Retinal pigment epithelial cell (primary cell): Measurements from ENCODE around the gene AGTRAP.

Experiments used
- DNase-seq: peaks from one replicate; pipeline ENCODE4 v3.0.0-alpha.2; 2010; ENCODE audit warnings: low read depth
- H3K4me3 ChIP-seq: 2 replicates; pipeline ENCODE4 v1.5.1; 2011; ENCODE audit warnings: mild to moderate bottlenecking, low read length, control low read depth, moderate library complexity
- CTCF ChIP-seq: conservative IDR thresholded peaks from 2 replicates; pipeline ENCODE4 v1.5.1; 2011; ENCODE audit warnings: low read depth, low read length, control low read depth, inconsistent platforms

The AGTRAP gene

GRCh38 chr1:11784256-11784992 is 48.5 kb downstream of the AGTRAP start:
- no peak overlapping the region for H3K4me3 ChIP-seq
- TF ChIP-seq CTCF = no peak
- no peak for DNase-seq

DNA sequence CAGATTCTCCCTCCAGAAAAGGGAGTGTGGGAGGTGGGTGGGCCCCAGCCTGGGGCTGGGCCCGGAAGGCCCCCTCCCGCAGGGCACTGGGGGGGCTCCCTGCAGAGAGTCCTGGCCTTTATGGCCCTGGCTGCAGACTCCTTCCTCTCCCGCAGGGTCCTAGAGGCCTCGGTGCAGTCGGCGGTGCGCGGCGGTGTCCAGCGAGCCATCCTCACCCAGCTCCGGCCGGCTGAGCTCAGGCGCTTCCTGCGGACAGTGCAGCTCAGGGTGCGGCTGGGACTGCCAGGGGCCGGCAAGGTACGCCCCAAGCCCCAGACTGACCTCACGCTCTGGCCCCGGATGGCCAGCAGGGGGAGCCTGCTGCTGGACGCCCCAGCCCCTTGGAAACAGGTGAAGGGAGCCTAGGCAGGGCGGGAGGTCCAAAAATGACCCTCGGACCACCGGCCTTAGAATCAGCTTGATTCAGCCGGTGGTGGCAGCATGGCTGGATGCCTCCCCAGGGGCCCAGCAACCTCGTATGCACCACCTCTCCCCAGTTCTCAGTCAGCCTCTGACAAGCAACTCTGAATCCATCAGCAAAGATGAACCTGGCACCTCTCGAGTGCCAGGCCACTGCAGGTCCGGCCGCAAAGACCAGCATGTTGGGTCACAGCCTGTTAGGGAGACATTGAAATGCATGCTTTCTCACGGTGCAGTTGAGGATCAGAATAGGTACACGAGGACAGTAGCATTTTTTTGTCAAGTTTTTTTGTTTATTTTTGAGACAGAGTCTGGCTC is 49.2 kb downstream of the AGTRAP start:
- H3K4me3 ChIP-seq = peak overlapping the region; percentile 23
- TF ChIP-seq CTCF = peak; percentile 95
- no peak for DNase-seq

- no peak for TF ChIP-seq CTCF
- DNase-seq = no peak
Observed at GRCh38 chr1:11786168-11786567, 50.2 kb downstream of the AGTRAP start.

GRCh38 chr1:11787251-11787803 is 51.4 kb downstream of the AGTRAP start:
- H3K4me3 ChIP-seq = peak overlapping the region; percentile 27
- DNase-seq = no peak
- no peak for TF ChIP-seq CTCF

More at GRCh38 chr1:11786168-11786567, 50.2 kb downstream of the AGTRAP start:
- no peak overlapping the region for H3K4me3 ChIP-seq

DNA sequence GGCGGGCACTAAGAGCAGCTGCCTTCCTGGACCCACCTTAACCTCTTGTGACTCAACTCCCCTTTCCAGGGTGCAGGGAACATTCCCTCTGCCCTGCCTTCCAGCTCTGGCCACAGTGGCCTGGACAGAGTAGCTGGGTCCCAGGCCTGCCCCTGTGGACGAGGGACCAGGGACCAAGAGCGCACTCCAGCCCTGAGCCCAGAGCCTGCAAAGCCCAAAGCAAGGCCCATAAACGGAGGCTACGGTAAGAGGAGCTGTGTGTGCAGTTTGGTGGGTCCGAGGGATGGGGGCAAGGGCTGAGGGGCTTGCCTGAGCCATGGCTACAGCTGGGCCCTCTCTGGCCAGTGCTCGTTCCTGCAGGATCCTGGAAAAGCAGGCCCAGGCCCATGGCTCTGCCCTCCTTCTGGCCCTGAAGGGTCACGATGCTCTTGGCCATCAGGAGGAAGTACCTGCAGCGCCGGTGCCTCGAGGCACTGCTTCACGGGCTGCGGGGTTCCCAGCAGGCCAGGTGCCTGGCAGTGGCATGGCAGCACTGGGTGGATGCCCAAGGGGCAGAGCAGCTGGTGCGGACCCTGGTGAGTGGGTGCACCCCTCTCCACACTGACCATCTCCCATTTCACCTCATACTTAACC is 52.0 kb downstream of the AGTRAP start:
- no peak for TF ChIP-seq CTCF
- no peak for DNase-seq
- H3K4me3 ChIP-seq = no peak overlapping the region

GRCh38 chr1:11788549-11789053 is 52.7 kb downstream of the AGTRAP start:
- no peak for TF ChIP-seq CTCF
- DNase-seq = no peak
- H3K4me3 ChIP-seq = no peak overlapping the region
